ENCODE data around the gene BAK1.
A peak's percentile ranks its signal among the peaks of the same experiment; 100 is the strongest.
"Not testable (repeated sequence)": the region's sequence is repeated elsewhere in the genome, so short reads cannot be mapped to it uniquely, and the experiment has no call there.

Gene BAK1

GRCh38 chr6:33585403-33586107, 5.5 kb upstream of the BAK1 start:
- DNase-seq = peak; percentile 70

- DNase-seq = no peak
Observed at GRCh38 chr6:33584700-33585402, 4.8 kb upstream of the BAK1 start.

- no peak for DNase-seq
Observed at GRCh38 chr6:33583591-33584155, 3.6 kb upstream of the BAK1 start.

GRCh38 chr6:33581186-33581585, 1.1 kb upstream of the BAK1 start:
- DNase-seq = no peak

- no peak for DNase-seq
Observed at GRCh38 chr6:33578588-33579011, 1.5 kb downstream of the BAK1 start.

GRCh38 chr6:33578164-33578563, 1.9 kb downstream of the BAK1 start:
- DNase-seq = no peak

GRCh38 chr6:33577718-33578117, 2.4 kb downstream of the BAK1 start:
- DNase-seq = no peak

GRCh38 chr6:33577106-33577535, 3.0 kb downstream of the BAK1 start:
- no peak for DNase-seq

- DNase-seq = no peak
Observed at GRCh38 chr6:33576668-33577067, 3.4 kb downstream of the BAK1 start.

GRCh38 chr6:33575211-33575610, 4.9 kb downstream of the BAK1 start:
- no peak for DNase-seq

- no peak for DNase-seq
Observed at GRCh38 chr6:33571637-33572316, 8.3 kb downstream of the BAK1 start.

- DNase-seq = peak; percentile 62
Observed at GRCh38 chr6:33570806-33571636, 9.1 kb downstream of the BAK1 start.

- DNase-seq = no peak
Observed at GRCh38 chr6:33568826-33569570, 11.1 kb downstream of the BAK1 start.

- no peak for DNase-seq
Observed at GRCh38 chr6:33567836-33568235, 12.2 kb downstream of the BAK1 start.

GRCh38 chr6:33566182-33567084, 13.6 kb downstream of the BAK1 start:
- DNase-seq = no peak

GRCh38 chr6:33558801-33559200, 21.3 kb downstream of the BAK1 start:
- DNase-seq = no peak

- DNase-seq = no peak
Observed at GRCh38 chr6:33557376-33557775, 22.7 kb downstream of the BAK1 start.

GRCh38 chr6:33552883-33553282, 27.2 kb downstream of the BAK1 start:
- DNase-seq = not testable (repeated sequence)

- no peak for DNase-seq
Observed at GRCh38 chr6:33552252-33552651, 27.8 kb downstream of the BAK1 start.

- DNase-seq = no peak
Observed at GRCh38 chr6:33551538-33551937, 28.5 kb downstream of the BAK1 start.

GRCh38 chr6:33549896-33550295, 30.2 kb downstream of the BAK1 start:
- DNase-seq = no peak

All from COR-L47 (cell line).